Left cardiac atrium (tissue), 4 donors: ENCODE results near the gene CBL. TPM values are rescaled to one million over a fixed set of nuclear protein-coding genes. Genes with fewer than 3 reads are reported as not detected.

Source experiments
- ATAC-seq, 2 donors: fragments of 200-7000 bp; cut with Tn5 transposase; one replicate each; pipeline ENCODE4 v1.9.1; 2020; ENCODE audit warnings: mild to moderate bottlenecking in 2 of 2, moderate library complexity in 2 of 2
- DNase-seq: peaks from one replicate; pipeline ENCODE4 v3.0.0-alpha.2; 2020
- intact Hi-C, 2 donors: fragments of 100-400 bp; cut with DNase I; formaldehyde crosslinking; loops; one replicate each; pipeline versions ENCODE4 v1.14.1 to v1.15.1; 2022 to 2023
- total RNA-seq, 2 donors: library from RNA; stranded (reverse); fragmentation: NEBNext Ultra II Directional; extraction: Animal tissue kit (Norgen Biotek cat#: 25700); gene quantifications; one replicate each; pipeline ENCODE4 v1.2.1, GENCODE V29; 2021
- donor health status: DM: no; HTN: yes; CAD: no.
- donor health status: DM: no; HTN: yes; CAD: no; lungs with severe emphysema.
- donor health status: DM: yes; HTN: yes; CAD: no.
- donor health status: Dilated cardiomyopathy.

The CBL gene
- total RNA-seq, 2 donors from 2014 or later, result 11.1 to 13.8 TPM

DNA sequence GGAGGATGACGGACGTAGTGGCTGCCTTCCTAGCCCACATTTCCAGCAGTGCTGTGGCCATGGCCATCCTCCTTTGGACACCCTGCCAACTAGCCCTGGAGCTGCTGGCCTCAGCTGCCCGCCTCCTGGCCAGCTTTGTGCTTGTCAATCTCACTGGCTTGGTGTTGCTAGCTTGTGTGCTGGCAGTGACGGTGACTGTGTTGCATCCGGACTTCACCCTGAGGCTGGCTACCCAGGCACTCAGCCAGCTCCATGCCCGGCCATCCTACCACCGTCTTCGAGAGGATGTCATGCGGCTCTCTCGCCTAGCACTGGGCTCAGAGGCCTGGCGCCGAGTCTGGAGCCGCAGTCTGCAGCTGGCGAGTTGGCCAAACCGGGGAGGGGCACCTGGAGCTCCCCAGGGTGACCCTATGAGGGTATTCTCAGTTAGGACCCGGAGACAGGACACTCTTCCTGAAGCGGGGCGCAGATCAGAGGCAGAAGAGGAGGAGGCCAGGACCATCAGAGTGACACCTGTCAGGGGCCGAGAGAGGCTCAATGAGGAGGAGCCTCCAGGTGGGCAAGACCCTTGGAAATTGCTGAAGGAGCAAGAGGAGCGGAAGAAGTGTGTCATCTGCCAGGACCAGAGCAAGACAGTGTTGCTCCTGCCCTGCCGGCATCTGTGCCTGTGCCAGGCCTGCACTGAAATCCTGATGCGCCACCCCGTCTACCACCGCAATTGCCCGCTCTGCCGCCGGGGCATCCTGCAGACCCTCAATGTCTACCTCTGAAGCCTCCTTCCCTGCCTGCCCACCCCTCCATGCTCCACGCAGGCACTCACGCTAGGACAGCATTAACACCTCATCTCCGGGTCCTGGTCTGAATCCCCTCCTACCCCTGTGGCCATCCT is 129.8 kb downstream of the CBL start:
- intact Hi-C loops, result loop anchor here in 1 of 2 donors (5.0 kb wide), 1 partner anchor 36 kb away; no protein-coding TSS in a partner anchor
- DNase-seq (no peak), ATAC-seq (no peak)

DNA sequence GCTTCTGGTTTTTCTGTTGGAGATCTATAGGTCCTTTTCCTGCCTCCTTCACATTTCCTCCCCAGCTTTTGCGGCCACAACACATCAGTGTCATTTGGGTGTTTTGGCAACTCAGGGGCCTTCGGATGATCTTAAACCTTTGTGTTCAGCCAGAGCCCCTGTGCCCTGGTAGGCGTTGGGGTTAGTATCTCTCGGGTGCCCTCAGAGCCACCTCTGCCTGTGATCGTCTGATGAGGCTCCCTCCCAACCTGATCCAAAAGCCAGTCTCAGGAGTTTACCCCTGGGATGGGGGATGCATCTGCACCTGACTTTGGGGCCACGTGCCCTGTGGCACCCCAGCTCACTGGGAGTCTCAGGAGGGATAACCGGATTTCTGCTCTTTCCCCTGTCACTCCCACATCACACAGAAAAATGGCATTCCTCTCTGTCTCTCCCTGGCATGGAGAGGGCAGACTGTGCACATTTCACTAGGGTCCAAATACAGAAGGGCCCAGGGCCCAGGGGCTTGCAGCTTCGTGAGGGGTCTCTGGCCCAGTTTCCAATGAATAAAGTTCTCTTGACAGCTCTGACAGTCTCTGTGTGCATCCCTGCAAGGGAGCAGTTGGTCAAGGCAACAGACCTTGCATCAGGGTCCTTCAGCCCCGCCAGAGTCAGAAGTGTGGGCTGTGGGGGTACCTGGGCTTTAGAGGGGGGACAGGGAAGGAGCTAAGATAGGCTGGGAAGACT is 130.8 kb downstream of the CBL start:
- DNase-seq, result no peak
- intact Hi-C loops, result loop anchor here in 1 of 2 donors (5.0 kb wide), 1 partner anchor 35 kb away; no protein-coding TSS in a partner anchor
- no peak for ATAC-seq

DNA sequence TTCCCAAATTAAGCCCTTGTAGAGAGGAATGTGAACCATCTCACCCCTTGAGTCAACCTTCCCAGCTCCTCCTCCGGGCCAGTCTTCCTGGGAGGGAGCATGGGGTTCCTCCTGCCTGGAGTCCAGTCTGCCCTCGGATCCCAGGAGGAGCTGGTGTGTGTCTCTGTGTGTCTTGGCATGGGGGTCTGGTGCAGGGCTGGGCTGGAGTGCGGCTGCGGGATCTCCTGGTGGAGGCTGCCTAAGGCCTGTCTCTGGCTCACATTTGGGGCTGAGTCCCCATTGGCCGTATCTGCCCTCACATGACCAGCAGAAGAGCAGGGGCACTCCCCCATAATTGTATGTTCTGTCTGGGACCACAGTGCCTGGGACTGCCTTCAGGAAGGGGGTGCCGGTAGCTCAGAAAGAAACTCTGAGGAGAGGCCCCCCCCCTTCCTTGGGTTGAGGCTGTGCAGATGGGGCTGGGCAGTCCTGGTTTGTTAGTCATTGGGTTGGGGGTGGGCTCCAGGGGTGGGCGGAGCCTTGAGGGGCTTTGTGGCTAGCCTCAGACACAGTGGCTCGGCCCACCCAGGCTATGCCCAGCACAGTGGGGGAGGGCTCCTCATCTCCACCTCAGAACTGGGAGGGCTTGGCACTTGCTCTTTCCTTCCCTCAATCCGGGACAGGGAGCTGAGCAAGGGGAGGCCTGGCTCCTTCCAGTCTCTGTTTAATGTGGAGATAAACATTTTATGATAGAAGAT is 131.6 kb downstream of the CBL start:
- no peak for DNase-seq
- intact Hi-C loops, result loop anchor here in 1 of 2 donors (5.0 kb wide), 1 partner anchor 35 kb away; no protein-coding TSS in a partner anchor
- ATAC-seq, result no peak

DNA sequence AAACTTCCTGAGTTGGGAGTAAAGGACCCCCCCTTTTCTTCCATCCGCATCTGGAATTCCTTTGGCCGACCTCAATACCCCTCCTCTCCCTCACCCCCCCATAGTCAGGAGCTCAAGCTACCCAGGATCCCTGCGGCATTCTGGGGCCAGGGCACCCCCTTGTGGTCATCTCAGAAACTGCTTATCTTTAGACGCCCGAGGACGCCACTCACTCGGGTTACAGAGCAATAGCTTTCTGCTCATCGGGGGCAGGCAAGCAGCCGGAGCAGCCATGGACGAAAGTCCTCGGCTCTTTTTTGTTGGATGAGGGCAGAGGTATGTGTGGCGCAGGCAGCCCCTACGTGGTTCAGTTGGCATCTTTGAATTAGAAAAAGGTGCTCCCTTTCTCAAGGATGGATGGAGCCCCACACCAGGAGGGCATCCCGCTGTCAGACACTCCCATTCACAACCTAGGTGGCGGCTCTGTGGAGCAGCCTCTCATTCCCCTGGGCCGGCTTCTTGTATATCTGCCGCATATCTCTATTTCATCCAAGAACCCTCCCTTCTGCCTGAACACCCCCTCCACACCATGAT is 132.3 kb downstream of the CBL start:
- intact Hi-C loops, result loop anchor here in 1 of 2 donors (5.0 kb wide), 1 partner anchor 34 kb away; no protein-coding TSS in a partner anchor
- ATAC-seq (peak; percentile 8), DNase-seq (peak; percentile 74)

DNA sequence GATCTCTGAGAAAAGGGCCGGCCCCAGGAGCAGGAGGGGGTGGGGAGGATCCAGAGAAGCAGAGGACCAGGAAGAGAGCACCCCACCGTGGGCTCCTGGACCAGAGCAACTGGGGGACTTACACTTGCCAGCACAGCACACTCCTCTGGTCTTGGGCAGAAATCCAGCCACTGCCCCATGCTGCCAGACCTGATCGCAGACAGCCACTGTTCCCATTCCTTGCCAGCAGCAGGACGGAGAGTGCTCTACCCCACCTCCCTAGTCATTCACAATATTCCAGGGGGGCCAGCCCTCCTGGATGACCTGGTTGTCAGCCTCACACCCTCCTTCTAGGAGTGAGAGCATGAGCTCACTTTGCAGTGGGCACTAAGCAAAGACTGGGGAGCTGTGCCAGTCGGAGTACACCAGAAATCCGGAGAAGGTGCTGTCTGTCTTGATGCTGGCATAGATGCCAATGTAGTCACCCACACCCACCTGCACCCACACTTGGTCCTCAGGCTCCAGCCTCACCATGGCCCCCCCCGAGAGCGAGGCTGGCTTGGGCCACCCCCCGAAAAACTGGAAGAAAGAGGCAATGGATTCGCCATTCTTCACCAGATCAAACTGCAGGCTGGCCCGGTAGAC is 132.9 kb downstream of the CBL start:
- DNase-seq, result no peak
- intact Hi-C loops, result loop anchor here in 1 of 2 donors (5.0 kb wide), 1 partner anchor 33 kb away; no protein-coding TSS in a partner anchor
- no peak for ATAC-seq

DNA sequence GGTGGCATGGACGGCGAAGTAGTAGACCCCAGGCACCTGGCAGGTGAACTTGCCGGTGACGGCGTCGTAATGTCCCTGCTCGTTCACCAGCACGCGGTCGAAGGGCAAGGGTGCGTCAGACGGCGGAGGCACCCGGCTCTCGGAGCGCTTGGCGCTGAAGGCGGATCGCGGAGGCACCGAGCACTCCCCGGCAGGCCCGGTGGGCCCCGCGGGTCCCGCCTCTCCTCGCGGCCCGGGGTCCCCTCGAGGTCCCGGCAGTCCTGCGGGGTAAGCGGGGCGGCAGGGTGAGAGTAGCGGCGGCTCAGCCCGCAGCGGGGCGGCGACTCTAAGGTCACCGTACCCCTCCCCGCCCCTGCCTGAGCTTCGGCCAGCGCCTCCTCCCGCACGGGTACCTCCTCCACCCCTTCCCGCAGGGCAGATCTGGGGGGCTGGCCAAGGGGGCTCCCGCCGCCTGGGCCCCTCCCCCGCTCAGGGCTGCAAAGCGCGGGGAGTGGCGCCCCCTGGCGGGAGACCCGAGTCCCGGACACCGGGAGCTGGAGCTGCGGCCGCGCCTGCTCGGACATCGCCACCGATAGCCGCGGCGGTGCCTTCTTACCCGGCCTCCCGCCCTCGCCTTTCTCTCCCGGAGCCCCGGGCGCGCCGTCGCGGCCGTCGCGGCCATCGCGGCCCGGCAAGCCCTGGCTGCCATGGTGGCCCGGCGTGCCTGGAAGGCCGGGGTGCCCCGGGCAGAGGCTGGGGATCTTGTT is 133.6 kb downstream of the CBL start:
- peak; percentile 85 for DNase-seq
- peak; percentile 75 to 79 for ATAC-seq
- intact Hi-C loops, result loop anchor here in 1 of 2 donors (5.0 kb wide), 1 partner anchor 33 kb away; no protein-coding TSS in a partner anchor

DNA sequence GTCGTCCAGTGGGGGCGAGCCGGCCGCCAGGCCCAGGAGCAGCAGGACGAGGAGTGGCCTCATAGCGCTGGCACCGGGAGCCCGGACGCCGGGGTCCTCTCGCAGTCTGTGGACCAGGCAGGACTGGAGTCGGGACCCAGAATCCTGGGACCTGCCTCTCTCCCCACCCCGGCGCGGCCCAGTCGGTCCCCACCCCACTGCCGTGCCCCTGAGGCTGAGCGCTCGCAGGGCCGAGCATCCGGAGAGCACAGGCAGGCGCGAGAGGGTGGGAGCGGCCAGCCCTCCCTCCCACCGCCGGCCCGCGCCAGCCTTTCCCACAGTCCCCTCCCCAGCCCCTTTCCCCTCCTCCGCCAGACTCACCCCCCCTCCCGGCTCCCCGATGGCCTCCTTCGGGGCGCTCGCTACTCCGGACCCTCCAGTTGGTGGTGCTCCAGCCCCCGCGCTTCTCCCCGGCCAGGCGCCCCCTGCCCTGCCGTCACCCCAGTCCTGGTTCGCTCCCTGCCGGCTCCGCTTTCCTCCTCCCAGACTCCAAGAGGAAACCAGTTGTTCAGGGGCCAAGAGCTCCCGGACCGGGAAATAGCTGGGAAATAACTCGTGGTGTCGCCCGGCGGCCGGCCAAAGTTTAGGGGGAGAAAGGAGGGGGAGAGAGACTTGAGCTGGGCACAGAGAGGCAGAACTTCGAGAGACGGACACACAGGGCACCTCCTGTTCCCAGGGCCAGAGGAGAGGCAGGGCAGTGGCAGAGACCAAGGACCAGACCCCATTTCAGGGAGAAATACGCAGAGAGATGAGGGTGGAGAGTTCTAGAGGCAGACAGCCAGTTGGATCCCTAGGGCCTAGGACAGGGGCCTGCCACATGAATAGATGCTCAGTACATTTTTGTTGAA is 134.4 kb downstream of the CBL start, which contains the start of gene C1QTNF5:
Gene C1QTNF5, minus strand, starts transcription at position 549 of the 887 bp plus-strand sequence. Its CDS starts 486 bp downstream, at position 63.
- ATAC-seq (peak; percentile 68 to 70), DNase-seq (peak; percentile 92)
- intact Hi-C loops, result no loop called here

DNA sequence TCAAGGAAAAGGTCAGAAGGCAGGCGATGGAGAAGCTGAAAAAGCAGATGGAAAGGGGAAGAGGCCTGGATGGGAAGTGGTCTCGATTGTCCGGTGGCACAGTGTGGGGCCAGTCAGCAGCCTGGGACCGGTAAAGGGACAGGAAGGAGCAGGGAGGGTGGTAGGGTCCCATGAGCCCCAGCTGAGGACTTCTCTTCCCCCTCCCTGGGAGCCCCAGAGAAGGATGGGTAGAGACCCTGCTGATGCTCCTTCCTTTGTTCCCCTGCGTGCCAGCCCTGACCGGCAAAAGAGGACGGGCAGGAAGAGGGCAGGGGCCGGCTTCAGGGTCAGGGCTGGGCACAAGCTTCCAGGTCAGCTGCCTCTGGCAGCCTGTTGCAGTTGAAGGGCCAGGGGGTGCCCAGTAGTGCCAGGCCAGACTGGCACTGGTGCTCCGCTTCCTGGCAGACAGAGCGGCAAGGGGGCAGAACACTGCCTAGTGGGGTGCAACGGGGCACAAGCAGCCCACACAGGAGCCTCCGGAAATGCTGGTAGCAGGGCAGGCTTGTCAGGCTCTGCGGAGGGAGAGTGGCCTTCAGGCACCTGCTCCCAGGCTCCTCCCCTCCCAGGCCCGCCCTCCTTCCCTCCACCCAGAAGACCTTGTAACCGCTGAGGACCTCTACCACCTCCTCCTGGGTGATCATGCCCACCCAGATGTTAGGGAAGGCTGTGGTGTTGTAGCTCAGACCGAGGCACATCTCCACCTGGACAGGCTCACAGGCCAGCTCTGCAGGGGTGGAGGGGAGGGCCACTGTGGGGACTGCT is 135.3 kb downstream of the CBL start:
- ATAC-seq, result peak in 1 of 2 donors; percentile 1
- no peak for DNase-seq
- intact Hi-C loops, result no loop called here

DNA sequence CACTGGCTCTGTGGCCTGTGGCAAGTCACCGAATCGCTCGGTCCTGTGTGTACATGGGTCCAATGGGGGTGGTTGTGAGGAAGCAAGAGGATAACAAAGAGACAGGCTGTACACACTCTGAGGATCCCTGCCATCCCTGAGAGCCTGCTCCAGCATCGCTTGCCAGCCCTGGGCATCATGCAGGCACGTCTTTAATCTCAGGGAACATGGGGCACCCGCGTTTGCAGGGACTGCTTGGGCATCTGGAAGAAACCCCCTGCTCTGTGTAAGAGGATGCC is 135.8 kb downstream of the CBL start:
- no peak for DNase-seq
- ATAC-seq, result no peak
- intact Hi-C loops, result no loop called here

DNA sequence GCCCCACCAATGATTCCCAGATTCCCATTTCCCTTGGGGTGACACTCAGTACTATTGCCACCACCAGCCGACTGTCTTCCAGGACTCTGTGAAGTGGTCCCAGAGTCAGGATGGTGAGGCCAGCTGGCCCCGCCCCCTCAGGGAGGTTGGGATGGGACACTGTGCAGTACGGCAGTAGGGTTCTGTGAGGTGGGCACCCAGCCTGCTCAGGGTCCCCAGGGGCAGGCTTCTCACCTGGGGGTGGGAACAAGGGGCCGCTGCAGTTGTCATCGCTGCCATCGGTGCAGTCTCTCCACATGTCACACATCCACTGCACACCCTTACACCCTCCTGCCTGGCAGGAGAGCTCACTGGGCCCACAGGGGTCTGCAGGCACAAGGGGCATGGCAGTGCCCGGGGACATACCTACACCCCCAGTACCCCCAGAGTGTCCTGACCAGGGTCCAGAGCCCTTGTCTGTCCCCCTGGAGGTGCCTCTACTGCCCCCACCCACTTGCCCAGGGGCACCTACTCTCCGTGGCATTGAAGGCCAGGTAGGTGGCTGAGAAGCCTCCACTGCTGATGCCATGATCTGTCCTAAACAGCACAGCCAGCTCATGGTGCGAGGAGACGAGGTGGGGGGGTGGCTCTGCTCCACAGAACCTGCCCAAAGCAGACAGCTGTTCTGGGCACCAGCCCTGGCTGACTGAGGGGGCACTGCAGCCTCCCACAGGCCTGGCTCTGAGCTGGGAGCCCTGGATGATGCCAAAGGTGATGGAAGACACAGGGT is 136.4 kb downstream of the CBL start:
- DNase-seq, result no peak
- no peak for ATAC-seq
- intact Hi-C loops, result no loop called here

DNA sequence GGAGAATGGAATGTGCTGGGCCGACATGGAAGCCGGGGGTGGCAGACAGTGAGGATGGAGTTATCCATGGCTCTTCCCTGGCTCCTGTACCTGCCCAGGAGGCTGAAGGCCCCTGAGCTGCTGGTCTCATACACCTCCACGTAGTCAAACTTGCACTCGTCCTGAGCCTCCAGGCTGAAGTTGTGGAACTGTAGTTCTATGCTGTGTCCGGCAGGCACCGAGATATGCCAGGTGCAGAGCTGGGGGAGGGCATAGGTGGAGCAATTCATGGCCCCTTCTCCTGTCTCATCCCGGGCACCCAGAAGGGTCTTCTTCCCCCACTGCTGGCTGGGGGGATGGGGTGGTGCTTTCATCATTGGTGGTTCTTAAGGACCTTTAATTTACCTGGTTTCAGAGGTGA is 137.6 kb downstream of the CBL start:
- intact Hi-C loops, result no loop called here
- DNase-seq (no peak), ATAC-seq (no peak)

DNA sequence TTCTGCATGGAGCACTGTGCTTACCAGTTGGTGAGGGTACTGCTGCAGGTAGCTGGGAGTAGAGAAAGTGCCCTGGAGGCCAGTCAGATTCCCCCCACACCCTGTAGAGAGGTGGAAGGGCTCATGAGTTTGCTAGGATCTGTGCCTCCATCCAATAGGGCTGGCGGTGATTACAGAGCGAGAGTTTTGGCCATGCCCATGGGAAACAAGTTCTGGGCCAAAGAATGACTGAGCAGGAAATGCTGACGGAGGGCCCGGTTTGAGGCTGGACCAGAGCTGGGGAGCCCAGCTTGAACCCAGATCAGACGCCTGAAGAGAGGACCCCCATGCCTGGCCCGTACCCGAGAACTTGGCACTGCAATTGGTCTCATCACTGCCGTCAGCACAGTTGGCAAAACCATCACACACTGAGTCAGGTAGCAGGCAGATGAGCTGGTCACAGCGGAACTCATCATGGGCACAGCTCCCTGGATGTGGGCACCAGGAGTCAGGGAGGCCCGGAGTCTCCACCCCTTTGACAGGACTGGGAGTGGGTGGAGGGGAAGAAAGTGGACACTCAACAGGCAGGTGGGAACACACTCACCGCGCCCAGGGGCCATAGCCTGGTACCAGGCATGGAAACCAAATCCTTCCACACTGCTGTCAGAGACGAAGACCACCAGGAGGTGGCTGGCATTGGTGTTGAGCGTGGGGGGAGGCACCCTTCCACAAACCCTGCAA is 138.3 kb downstream of the CBL start:
- DNase-seq (no peak), ATAC-seq (no peak)
- intact Hi-C loops, result no loop called here

DNA sequence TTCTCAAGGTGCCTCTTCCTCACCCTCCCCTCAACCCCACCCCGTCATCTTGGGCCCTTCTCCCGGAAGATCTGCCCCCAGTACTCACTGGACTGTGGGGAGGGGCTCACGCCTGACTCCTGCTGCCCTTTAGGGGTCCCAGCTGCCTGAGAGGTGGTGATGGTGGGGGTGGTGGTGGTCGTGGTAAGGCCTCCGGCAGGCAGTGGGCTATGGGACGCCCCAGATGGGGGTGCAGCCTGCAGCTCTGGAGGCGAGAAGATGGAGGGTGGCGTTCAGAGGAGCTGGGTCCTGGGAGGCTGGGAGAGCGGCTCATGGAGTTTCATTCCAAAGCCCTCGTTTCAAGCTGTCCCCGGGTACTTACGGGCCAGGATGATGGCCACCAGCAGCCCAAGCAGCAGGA is 139.5 kb downstream of the CBL start:
- ATAC-seq (no peak), DNase-seq (no peak)
- intact Hi-C loops, result no loop called here

DNA sequence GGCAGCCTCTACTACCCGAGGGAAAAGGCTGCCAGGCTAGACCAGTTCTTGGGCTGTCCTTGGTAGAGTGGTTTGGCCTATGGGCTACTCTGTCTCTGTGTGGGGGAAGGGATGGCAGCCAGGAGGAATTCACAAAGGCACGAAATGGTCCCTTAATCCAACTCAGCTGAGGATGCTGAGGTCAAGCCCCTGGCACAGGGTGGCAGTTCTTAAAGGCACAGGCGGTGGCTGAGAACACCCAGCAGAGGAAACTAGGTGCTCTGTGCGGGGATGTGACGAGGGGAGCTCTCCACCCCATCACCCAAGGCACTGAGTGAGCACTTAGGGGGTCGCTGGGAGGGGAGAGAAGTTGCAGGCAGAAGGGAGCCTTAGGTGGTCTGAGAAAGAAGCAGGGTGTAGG is 140.5 kb downstream of the CBL start, which contains the start of gene MFRP:
Gene MFRP, minus strand, starts transcription at position 101 of the 400 bp plus-strand sequence. CDS start 192 bp downstream, outside the sequence.
- intact Hi-C loops, result no loop called here
- DNase-seq (no peak), ATAC-seq (no peak)

DNA sequence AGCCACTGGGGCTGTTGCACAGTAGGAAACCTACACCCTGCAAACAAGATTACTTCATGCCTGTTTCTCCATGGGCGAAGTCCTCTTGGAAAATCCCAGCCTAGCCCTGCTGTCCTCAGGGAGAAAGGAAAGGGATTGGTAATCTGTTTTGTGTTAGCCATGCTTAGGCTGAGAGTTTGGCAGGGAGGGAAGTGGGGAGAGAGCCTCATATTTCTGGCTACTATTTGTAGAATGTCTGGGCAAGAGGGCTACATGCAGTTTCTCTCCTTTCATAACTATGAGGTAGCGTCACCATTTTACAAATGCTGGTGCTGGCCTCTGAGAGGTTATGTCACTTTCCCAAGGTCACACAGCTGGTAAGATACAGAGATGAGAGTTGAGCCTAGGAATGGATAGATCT is 141.1 kb downstream of the CBL start:
- ATAC-seq (peak in 1 of 2 donors; percentile 34), DNase-seq (no peak)
- intact Hi-C loops, result no loop called here
